GM18907 (cell line): ENCODE data around the gene POC1B.
A peak's percentile ranks its signal among the peaks of the same experiment; 100 is the strongest.
"Not testable (repeated sequence)": the region's sequence is repeated elsewhere in the genome, so short reads cannot be mapped to it uniquely, and the experiment has no call there.

Experiments
- ATAC-seq: cut with Tn5 transposase; IDR thresholded peaks from one replicate; pipeline ENCODE4 v1.9.1; 2021; ENCODE audit warnings: mild to moderate bottlenecking, moderate library complexity; ENCODE audit not compliant: unreplicated experiment

The POC1B gene

GRCh38 chr12:89468017-89468416, 57.8 kb downstream of the POC1B start:
- ATAC-seq = peak; percentile 39

GRCh38 chr12:89464974-89465592, 60.8 kb downstream of the POC1B start:
- no peak for ATAC-seq

- peak; percentile 93 for ATAC-seq
Measured at GRCh38 chr12:89461649-89462612, 63.9 kb downstream of the POC1B start.

GRCh38 chr12:89461190-89461589, 64.7 kb downstream of the POC1B start:
- peak; percentile 14 for ATAC-seq

- ATAC-seq = not testable (repeated sequence)
Measured at GRCh38 chr12:89459279-89459678, 66.6 kb downstream of the POC1B start.

GRCh38 chr12:89456565-89456964, 69.3 kb downstream of the POC1B start:
- ATAC-seq = no peak

- ATAC-seq = no peak
Measured at GRCh38 chr12:89454080-89454848, 71.6 kb downstream of the POC1B start.

GRCh38 chr12:89453121-89453978, 72.5 kb downstream of the POC1B start:
- ATAC-seq = no peak

GRCh38 chr12:89451841-89452251, 74.0 kb downstream of the POC1B start:
- no peak for ATAC-seq

GRCh38 chr12:89450907-89451306, 74.9 kb downstream of the POC1B start:
- ATAC-seq = no peak

- no peak for ATAC-seq
Measured at GRCh38 chr12:89448951-89449371, 76.9 kb downstream of the POC1B start.

GRCh38 chr12:89448526-89448925, 77.3 kb downstream of the POC1B start:
- ATAC-seq = no peak

GRCh38 chr12:89439941-89440340, 85.9 kb downstream of the POC1B start:
- ATAC-seq = no peak

GRCh38 chr12:89437231-89437630, 88.6 kb downstream of the POC1B start:
- ATAC-seq = no peak

- no peak for ATAC-seq
Measured at GRCh38 chr12:89436062-89436461, 89.8 kb downstream of the POC1B start.

- no peak for ATAC-seq
Measured at GRCh38 chr12:89433634-89434033, 92.2 kb downstream of the POC1B start.

- no peak for ATAC-seq
Measured at GRCh38 chr12:89432396-89432795, 93.5 kb downstream of the POC1B start.

- no peak for ATAC-seq
Measured at GRCh38 chr12:89429528-89429927, 96.3 kb downstream of the POC1B start.

GRCh38 chr12:89427508-89428156, 98.2 kb downstream of the POC1B start:
- peak; percentile 93 for ATAC-seq

- no peak for ATAC-seq
Measured at GRCh38 chr12:89424846-89425245, 101.0 kb downstream of the POC1B start.
